ENCODE data around the gene MGAT3.
A peak's percentile ranks its signal among the peaks of the same experiment; 100 is the strongest.

Gene MGAT3

DNA sequence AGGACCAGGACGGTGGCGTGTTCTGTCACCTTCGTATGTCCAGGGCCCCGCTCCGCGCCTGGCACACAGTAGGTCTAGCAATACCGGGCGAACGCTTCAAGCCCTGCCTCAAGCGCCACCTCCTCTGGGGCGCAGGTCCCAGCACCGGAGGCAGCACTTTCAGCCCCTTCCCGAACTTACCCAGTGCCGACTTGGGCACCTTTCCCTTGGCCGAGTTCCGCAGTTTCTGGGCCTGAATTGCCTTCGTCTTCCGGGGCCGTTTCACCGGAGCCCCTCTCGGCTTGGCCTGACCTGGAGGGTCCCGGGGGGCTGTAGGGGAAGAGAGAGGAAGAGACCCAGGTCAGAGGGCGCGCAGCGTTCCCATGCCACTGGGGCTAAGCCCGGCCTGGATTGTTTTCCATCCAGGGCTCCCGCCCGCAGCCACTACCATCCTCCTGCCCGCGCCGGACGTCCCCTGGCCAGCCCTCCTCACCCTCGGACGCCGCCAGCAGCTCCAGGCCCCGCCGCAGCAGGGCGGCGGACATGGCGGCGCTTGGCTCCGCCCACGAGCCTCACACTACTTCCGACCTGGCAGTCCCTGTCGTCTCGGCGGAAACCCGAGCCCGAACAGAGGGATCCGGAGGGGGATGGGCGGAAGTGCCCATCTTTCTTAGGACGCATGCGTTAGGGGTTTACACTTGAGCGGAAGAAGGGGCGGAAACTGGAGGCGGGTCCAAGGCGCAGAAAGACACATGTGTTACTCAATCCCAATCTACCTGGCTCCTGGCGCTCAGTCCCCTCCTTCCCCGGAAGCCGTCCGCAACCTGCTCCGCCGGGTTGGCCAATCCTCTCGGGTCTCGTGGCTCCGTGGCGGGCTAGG is 75.6 kb downstream of the MGAT3 start, which contains the start of gene RPS19BP1:
RPS19BP1 (minus strand) TSS at position 534 of the 859 bp plus-strand sequence; CDS start at position 524, 10 bp downstream.
- Histone ChIP-seq H3K9me3 (ENCODE audit: control insufficient read depth, insufficient read depth, low read length) (no peaks in the 10 kb centered on the region), H3K9ac (ENCODE audit: low read depth, low read length) (peak within 1 kb of the TSS; percentile 91), H3K36me3 (ENCODE audit: control insufficient read depth, insufficient read depth, low read length) (peaks cover 19% of the 10 kb centered on the region), H3K4me1 (ENCODE audit: control insufficient read depth, insufficient read depth, low read length) (peaks cover 16% of the 10 kb centered on the region), H3K4me3 (ENCODE audit: low read depth, low read length) (peak within 1 kb of the TSS; percentile 92), H3K27me3 (ENCODE audit: control insufficient read depth, insufficient read depth, low read length) (no peaks in the 10 kb centered on the region)

DNA sequence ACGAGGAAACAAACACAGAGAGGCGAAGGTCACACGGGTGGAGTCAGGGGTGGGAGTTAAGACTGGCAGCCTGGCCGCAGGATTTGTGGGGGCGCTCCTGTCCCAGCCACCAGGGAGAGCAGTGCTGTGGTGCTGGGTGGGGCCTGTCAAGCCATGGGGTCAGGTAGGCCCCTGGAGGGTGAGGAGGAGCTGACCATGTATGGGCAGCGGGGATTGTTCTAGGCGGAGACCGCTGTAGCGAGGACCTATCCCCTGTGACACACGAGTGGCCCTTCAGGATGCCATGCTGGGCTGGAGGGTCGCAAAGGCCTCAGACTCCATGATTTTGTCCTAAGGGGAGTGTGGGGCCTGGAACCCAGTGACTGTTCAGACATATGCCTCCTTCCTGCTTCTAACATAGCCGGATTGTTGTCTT is 77.3 kb downstream of the MGAT3 start:
- H3K4me1 ChIP-seq (ENCODE audit: control insufficient read depth, insufficient read depth, low read length) = peaks cover 16% of the 10 kb centered on the region

DNA sequence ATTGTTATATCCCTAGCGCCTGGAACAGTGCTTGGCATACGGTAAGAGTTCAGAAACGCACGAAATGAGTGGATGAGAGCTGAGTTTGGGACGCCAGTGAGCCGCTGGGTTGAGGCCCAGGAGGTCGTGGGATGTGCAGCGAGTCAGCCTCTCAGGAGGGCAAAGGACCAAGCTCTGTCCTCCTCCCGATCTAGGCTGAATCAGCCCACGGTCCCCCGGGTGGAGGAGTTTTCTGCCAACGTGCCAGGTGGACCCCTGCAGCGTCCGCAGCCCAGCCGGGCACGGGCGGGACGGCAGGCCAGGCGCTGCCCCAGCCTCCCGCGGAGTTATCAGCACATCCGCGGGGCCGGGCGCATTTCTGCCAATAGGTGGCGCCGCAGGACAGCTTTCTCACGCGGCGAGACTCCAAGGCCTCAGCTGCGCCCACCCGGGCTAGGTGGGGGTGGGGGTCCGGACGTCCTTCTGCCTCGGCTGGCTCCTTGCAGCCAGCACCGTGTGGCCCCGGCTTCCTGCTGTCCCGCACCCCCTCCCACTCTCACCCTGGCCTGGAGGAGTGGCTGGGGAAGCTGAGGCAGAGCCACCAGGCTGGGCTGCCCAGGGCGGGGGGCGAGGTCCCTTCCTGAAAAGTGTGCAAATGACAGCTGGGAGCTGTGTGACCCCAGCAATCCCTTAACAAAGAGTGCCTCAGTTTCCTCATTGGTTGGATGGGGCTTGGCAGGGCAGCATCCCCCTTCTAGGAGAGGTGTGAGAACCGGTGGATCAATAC is 78.0 kb downstream of the MGAT3 start:
- Histone ChIP-seq H3K4me3 (ENCODE audit: low read depth, low read length) (peak overlapping the region; percentile 43), H3K4me1 (ENCODE audit: control insufficient read depth, insufficient read depth, low read length) (peaks cover 16% of the 10 kb centered on the region), H3K9ac (ENCODE audit: low read depth, low read length) (no peak overlapping the region), H3K9me3 (ENCODE audit: control insufficient read depth, insufficient read depth, low read length) (no peaks in the 10 kb centered on the region), H3K36me3 (ENCODE audit: control insufficient read depth, insufficient read depth, low read length) (peaks cover 2% of the 10 kb centered on the region), H3K27me3 (ENCODE audit: control insufficient read depth, insufficient read depth, low read length) (no peaks in the 10 kb centered on the region)

More for the DNA sequence above, 77.3 kb downstream of the MGAT3 start:
- peak overlapping the region; percentile 41 for H3K4me3 ChIP-seq (ENCODE audit: low read depth, low read length)
- H3K9ac ChIP-seq (ENCODE audit: low read depth, low read length) = no peak overlapping the region
- H3K27me3 ChIP-seq (ENCODE audit: control insufficient read depth, insufficient read depth, low read length) = no peaks in the 10 kb centered on the region
- peaks cover 6% of the 10 kb centered on the region for H3K36me3 ChIP-seq (ENCODE audit: control insufficient read depth, insufficient read depth, low read length)
- no peaks in the 10 kb centered on the region for H3K9me3 ChIP-seq (ENCODE audit: control insufficient read depth, insufficient read depth, low read length)

DNA sequence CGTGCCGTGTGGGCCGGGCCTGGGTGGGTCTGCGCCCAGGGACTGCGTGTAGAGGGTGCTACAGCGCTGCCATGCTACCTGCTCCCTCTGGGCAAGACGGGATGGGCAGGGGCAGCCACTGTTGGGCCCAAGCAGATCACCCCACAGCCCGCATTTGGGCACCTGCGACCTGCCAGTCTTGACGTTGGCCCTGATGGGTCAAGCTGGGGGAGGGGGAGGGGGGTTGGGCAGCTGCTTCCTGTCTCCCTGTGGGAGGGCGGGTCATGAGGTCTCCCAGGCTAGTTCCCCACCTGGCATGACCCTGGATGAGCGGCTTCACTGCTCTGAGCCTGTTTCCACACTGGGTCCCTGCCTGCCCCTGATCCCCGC is 78.5 kb downstream of the MGAT3 start:
- Histone ChIP-seq H3K4me3 (ENCODE audit: low read depth, low read length) (peak overlapping the region; percentile 43), H3K36me3 (ENCODE audit: control insufficient read depth, insufficient read depth, low read length) (no peaks in the 10 kb centered on the region), H3K27me3 (ENCODE audit: control insufficient read depth, insufficient read depth, low read length) (no peaks in the 10 kb centered on the region), H3K4me1 (ENCODE audit: control insufficient read depth, insufficient read depth, low read length) (peaks cover 16% of the 10 kb centered on the region), H3K9me3 (ENCODE audit: control insufficient read depth, insufficient read depth, low read length) (no peaks in the 10 kb centered on the region), H3K9ac (ENCODE audit: low read depth, low read length) (no peak overlapping the region)

DNA sequence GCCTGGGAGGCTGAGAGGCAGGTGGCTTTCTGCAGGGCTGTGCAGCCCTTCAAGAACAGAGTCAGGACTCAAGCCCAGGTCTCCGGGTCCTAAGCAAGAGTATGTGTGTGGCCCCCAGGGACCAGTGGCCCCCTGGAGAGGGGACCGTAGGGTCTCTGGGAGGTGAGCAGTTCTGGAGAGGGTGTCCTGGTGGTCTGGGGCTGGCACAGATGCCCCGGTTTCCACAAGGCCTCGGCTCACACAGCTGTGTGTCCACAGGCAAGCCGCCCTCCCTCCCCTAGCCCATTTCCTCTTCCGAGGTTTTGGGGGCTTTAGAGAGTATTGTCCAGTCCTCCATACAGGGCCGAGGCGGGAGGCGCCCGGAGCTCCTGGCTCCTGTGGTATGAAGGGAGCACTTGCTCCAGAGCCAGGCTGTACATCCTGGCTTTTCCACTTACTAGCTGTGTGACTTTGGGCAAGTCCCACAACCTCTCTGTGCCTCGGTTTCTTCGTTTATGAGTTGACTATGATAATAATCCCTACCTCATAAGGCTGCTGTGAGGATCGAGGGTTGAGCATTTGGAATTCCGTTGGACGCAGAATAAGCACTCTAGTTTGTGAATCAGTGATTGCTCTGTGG is 79.1 kb downstream of the MGAT3 start:
- Histone ChIP-seq H3K27me3 (ENCODE audit: control insufficient read depth, insufficient read depth, low read length) (no peaks in the 10 kb centered on the region), H3K9me3 (ENCODE audit: control insufficient read depth, insufficient read depth, low read length) (no peaks in the 10 kb centered on the region), H3K9ac (ENCODE audit: low read depth, low read length) (no peak overlapping the region), H3K4me3 (ENCODE audit: low read depth, low read length) (no peak overlapping the region), H3K4me1 (ENCODE audit: control insufficient read depth, insufficient read depth, low read length) (peaks cover 16% of the 10 kb centered on the region), H3K36me3 (ENCODE audit: control insufficient read depth, insufficient read depth, low read length) (no peaks in the 10 kb centered on the region)

DNA sequence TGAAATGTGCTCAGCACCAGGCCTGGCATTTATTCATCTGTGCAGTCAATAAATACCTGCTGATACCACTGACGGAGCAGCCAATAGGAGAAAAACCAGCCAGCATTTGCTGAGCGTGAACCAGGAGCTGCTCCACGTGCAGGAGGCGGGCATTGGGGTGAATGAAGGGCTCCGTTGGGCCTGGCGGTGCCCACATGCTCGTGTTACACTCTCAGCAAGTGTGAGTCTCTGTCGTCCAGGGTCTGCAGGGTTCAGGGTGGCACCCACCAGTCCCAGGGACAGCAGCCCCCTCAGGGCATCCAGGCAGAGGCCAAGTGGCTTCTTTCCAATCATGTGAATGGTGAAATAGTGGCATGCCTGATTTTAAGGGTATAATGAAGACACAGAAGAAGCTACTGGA is 79.9 kb downstream of the MGAT3 start:
- no peaks in the 10 kb centered on the region for H3K27me3 ChIP-seq (ENCODE audit: control insufficient read depth, insufficient read depth, low read length)
- no peak overlapping the region for H3K9ac ChIP-seq (ENCODE audit: low read depth, low read length)
- no peak overlapping the region for H3K4me3 ChIP-seq (ENCODE audit: low read depth, low read length)
- no peaks in the 10 kb centered on the region for H3K9me3 ChIP-seq (ENCODE audit: control insufficient read depth, insufficient read depth, low read length)
- peaks cover 14% of the 10 kb centered on the region for H3K4me1 ChIP-seq (ENCODE audit: control insufficient read depth, insufficient read depth, low read length)
- H3K36me3 ChIP-seq (ENCODE audit: control insufficient read depth, insufficient read depth, low read length) = no peaks in the 10 kb centered on the region

DNA sequence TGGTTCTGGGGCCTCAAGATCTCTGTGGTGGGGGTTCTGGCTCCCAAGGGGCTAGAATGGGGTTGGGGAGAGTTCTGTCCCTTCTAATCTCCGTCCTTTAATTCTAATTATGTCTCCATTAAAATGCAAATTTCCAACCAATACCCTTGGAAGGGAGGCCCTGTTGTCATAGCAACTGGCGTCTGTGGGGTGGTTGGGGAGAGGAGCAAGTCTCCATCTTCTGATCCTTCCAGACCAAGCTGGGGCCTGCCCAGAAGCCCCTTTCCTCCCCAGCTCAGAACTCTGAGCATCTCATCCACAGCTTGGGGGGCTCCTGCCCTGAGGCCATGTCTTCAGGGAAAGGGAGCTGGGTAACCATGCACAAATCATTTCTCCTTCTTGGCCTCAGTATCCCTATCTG is 81.2 kb downstream of the MGAT3 start:
- no peaks in the 10 kb centered on the region for H3K27me3 ChIP-seq (ENCODE audit: control insufficient read depth, insufficient read depth, low read length)
- no peaks in the 10 kb centered on the region for H3K36me3 ChIP-seq (ENCODE audit: control insufficient read depth, insufficient read depth, low read length)
- no peak overlapping the region for H3K9ac ChIP-seq (ENCODE audit: low read depth, low read length)
- no peak overlapping the region for H3K4me3 ChIP-seq (ENCODE audit: low read depth, low read length)
- H3K4me1 ChIP-seq (ENCODE audit: control insufficient read depth, insufficient read depth, low read length) = peaks cover 14% of the 10 kb centered on the region
- no peaks in the 10 kb centered on the region for H3K9me3 ChIP-seq (ENCODE audit: control insufficient read depth, insufficient read depth, low read length)

Data from iPS-15b (cell line).